ENCODE data around the gene KRTAP4-8.

- TF ChIP-seq CTCF (IDR thresholded peaks at IDR 0.05) = no peak
- no peak for TF ChIP-seq POLR2A (IDR thresholded peaks at IDR 0.05)
Observed at GRCh38 chr17:41116297-41116696, 18.4 kb upstream of the KRTAP4-8 start.
